Measurements from ENCODE around the gene MYH1. TPM values are rescaled to one million over a fixed set of nuclear protein-coding genes. Genes with fewer than 3 reads are reported as not detected.

The MYH1 gene
- total and polyA plus RNA-seq, 2 of the 8 experiments (the other 6 are each of a cell fraction or from before 2014, with no cell fraction given): not detected

DNA sequence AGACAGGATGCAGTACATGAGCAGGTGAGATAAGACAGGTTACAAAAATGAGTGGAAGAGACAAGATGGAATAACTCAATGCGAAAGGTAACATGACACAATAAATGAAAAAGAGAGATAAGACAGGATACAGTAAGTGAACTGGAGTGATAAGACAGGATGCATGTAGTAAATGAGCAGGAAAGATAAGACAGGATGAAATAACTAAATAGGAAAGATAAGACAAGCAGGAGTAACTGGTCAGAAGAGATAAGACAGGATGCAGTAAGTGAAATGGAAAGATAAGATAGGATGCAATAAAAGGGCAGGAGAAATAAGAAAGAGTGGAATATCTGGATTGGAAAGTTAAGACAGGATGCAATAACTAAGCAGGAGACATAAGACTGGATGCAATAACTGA is 40.6 kb downstream of the MYH1 start (continued):
- TF ChIP-seq FOSL1 (IDR thresholded peaks at IDR 0.05; ENCODE audit: insufficient read depth, low read depth, low read length) (no peak), TEAD4 (IDR thresholded peaks at IDR 0.05; ENCODE audit: low read depth, low read length) (no peak), JUND (IDR thresholded peaks at IDR 0.05; ENCODE audit: low read length) (no peak)

Measured in H1 (cell line).